Lower lobe of right lung (tissue), 2 donors: ENCODE results near the gene MGAT5B. TPM values are rescaled to one million over a fixed set of nuclear protein-coding genes. Genes with fewer than 3 reads are reported as not detected.

Experiments used
- ATAC-seq, 2 donors: fragments of 200-7000 bp; cut with Tn5 transposase; one replicate each; pipeline ENCODE4 v1.9.1; 2020 to 2022; ENCODE audit warnings: mild to moderate bottlenecking in 2 of 2, moderate library complexity in 2 of 2
- DNase-seq: peaks from one replicate; pipeline ENCODE4 v3.0.0-alpha.2; 2020
- H3K27ac ChIP-seq: fragments of 200-600 bp; one replicate; pipeline ENCODE4 v1.8.0; 2022
- H3K27me3 ChIP-seq: fragments of 200-600 bp; one replicate; pipeline ENCODE4 v1.8.0; 2022; ENCODE audit warnings: low read depth
- H3K36me3 ChIP-seq: fragments of 200-600 bp; one replicate; pipeline ENCODE4 v1.8.0; 2022; ENCODE audit warnings: mild to moderate bottlenecking
- H3K4me1 ChIP-seq: fragments of 200-600 bp; one replicate; pipeline ENCODE4 v1.8.0; 2022
- H3K4me3 ChIP-seq: fragments of 200-600 bp; one replicate; pipeline ENCODE4 v1.8.0; 2022; ENCODE audit warnings: mild to moderate bottlenecking
- H3K9me3 ChIP-seq: fragments of 200-600 bp; one replicate; pipeline ENCODE4 v1.8.0; 2022
- CTCF ChIP-seq: fragments of 200-600 bp; IDR thresholded peaks from one replicate; pipeline ENCODE4 v1.8.0; 2022; ENCODE audit warnings: antibody characterized with exemption, mild to moderate bottlenecking
- intact Hi-C: fragments of 100-400 bp; cut with DNase I; formaldehyde crosslinking; loops from one replicate; pipeline ENCODE4 v1.11.0; 2022
- total RNA-seq: library from RNA; stranded (reverse); fragmentation: NEBNext Ultra II Directional; extraction: Animal tissue kit (Norgen Biotek cat#: 25700); gene quantifications from one replicate; pipeline ENCODE4 v1.2.1, GENCODE V29; 2021
- donor health status: DM: no; HTN: yes; CAD: no; lungs with severe emphysema.

Gene MGAT5B
- total RNA-seq, 1 donor from 2014 or later: 1.3 TPM

GRCh38 chr17:76927577-76927976 is 59.4 kb downstream of the MGAT5B start:
- H3K4me1 ChIP-seq: no peaks in the 10 kb centered on the region
- ATAC-seq: no peak
- H3K9me3 ChIP-seq: no peaks in the 10 kb centered on the region
- no peaks in the 10 kb centered on the region for H3K36me3 ChIP-seq
- no peak for DNase-seq
- intact Hi-C loops: no loop called here
- H3K27me3 ChIP-seq: peaks cover 10% of the 10 kb centered on the region
- no peak overlapping the region for H3K27ac ChIP-seq
- no peak for TF ChIP-seq CTCF
- H3K4me3 ChIP-seq: no peak overlapping the region

GRCh38 chr17:76927982-76928381 is 59.8 kb downstream of the MGAT5B start:
- intact Hi-C loops: no loop called here
- DNase-seq: no peak

GRCh38 chr17:76929148-76929547 is 60.9 kb downstream of the MGAT5B start:
- no peak for TF ChIP-seq CTCF
- ATAC-seq (no peak), DNase-seq (no peak)
- Histone ChIP-seq H3K36me3 (no peaks in the 10 kb centered on the region), H3K27ac (no peak overlapping the region), H3K9me3 (no peaks in the 10 kb centered on the region), H3K4me1 (no peaks in the 10 kb centered on the region), H3K4me3 (no peak overlapping the region), H3K27me3 (peaks cover 6% of the 10 kb centered on the region)
- intact Hi-C loops: no loop called here

More at GRCh38 chr17:76927982-76928381, 59.8 kb downstream of the MGAT5B start:
- Histone ChIP-seq H3K4me1 (no peaks in the 10 kb centered on the region), H3K4me3 (no peak overlapping the region), H3K9me3 (no peaks in the 10 kb centered on the region), H3K27me3 (peaks cover 10% of the 10 kb centered on the region), H3K27ac (no peak overlapping the region), H3K36me3 (no peaks in the 10 kb centered on the region)
- ATAC-seq: no peak
- TF ChIP-seq CTCF: no peak

- Histone ChIP-seq H3K27me3 (peaks cover 4% of the 10 kb centered on the region), H3K27ac (no peak overlapping the region), H3K36me3 (no peaks in the 10 kb centered on the region), H3K9me3 (no peaks in the 10 kb centered on the region), H3K4me3 (no peak overlapping the region), H3K4me1 (no peaks in the 10 kb centered on the region)
- no peak for TF ChIP-seq CTCF
- ATAC-seq: no peak
- no peak for DNase-seq
- intact Hi-C loops: no loop called here
Observed at GRCh38 chr17:76929601-76930000, 61.4 kb downstream of the MGAT5B start.

GRCh38 chr17:76930107-76930506 is 61.9 kb downstream of the MGAT5B start:
- intact Hi-C loops: no loop called here
- Histone ChIP-seq H3K36me3 (no peaks in the 10 kb centered on the region), H3K4me3 (no peak overlapping the region), H3K4me1 (no peaks in the 10 kb centered on the region), H3K27ac (no peak overlapping the region), H3K9me3 (no peaks in the 10 kb centered on the region), H3K27me3 (peaks cover 4% of the 10 kb centered on the region)
- no peak for DNase-seq
- TF ChIP-seq CTCF: no peak
- ATAC-seq: no peak
